Transverse colon (tissue), 4 donors: ENCODE results near the gene UROC1.

Experiments
- CTCF ChIP-seq, 5 experiments: fragments of 200-600 bp in 3 of 5; fragments of 450-650 bp in 2 of 5; sonication (generic) in 3 of 5; IDR thresholded peaks; 1 replicate in 2 of 5; 2 replicates in 3 of 5; pipeline ENCODE4 v1.5.1; 2016 to 2017; ENCODE audit warnings: antibody characterized with exemption in 5 of 5, inconsistent platforms in 3 of 5, mild to moderate bottlenecking in 2 of 5, moderate library complexity in 1 of 5
- EP300 ChIP-seq: sonication (generic); formaldehyde crosslinking; IDR thresholded peaks from one replicate; pipeline ENCODE4 v1.6.1; 2017; ENCODE audit warnings: antibody characterized with exemption, low read depth
- POLR2A ChIP-seq: fragments of 450-650 bp; IDR thresholded peaks from one replicate; pipeline ENCODE4 v1.6.1; 2016; ENCODE audit warnings: antibody characterized with exemption, mild to moderate bottlenecking, moderate library complexity
- POLR2AphosphoS5 ChIP-seq, 3 donors: sonication (generic); formaldehyde crosslinking; IDR thresholded peaks; one replicate each; pipeline ENCODE4 v1.6.1; 2016; ENCODE audit warnings: antibody characterized with exemption in 3 of 3

DNA sequence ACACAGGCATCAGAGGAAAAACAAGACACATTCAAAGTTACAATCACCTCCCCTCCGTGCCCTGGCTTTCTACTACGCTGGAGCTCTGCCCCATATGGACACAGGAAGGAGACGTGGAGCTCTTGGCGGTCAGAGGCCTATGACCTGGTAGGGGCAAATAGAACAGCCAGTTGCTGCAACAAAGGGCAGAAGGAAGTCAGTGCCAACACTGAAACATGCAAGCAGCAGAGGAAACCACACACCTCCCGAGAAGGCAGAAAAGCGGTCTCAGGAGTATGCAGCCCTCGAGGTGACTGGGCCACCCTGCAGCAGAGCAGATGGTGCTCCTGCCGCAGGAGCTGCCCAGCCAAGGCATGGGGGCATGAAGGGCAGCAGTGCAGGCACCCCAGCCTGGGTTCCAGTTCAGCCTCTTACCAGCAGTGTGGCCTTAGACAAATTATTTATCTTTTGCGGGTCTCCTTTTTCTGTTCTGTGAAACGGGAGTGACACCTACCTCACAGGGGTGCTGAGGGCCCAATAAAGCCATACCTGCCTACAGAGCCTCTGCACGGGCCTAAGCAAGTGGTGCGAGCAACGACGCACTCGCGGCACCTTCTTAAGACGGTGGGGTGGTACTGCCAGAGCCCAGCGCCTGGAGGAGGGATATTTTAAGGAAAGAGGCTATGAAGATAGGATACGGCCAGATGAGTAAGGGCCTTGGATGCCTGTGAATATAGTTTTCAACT, 50.5 kb downstream of the UROC1 start:
- TF ChIP-seq POLR2A = no peak
- TF ChIP-seq CTCF (IDR thresholded peaks at IDR 0.05) = no peak
- no peak for TF ChIP-seq POLR2AphosphoS5 (IDR thresholded peaks at IDR 0.05)
- no peak for TF ChIP-seq EP300
